SK-N-SH treated with all-trans-retinoic acid at 6 μM for 48 hours (cell line): Measurements from ENCODE around the gene NLRP5.

Experiments used
- ATAC-seq: fragments of 200-7000 bp; cut with Tn5 transposase; 3 replicates; pipeline ENCODE4 v1.9.1; 2020; ENCODE audit warnings: mild to moderate bottlenecking, moderate library complexity
- ARNTL ChIP-seq: fragments of 450-650 bp; formaldehyde crosslinking; IDR thresholded peaks from 2 replicates; pipeline ENCODE4 v1.5.0; 2020; ENCODE audit warnings: low read depth, mild to moderate bottlenecking, moderate library complexity, borderline replicate concordance
- BACH2 ChIP-seq: fragments of 250-450 bp; sonication (Bioruptor Pico); IDR thresholded peaks from 2 replicates; pipeline ENCODE4 v1.9.0; 2021; ENCODE audit warnings: mild to moderate bottlenecking, borderline replicate concordance
- CSDC2 ChIP-seq: fragments of 250-450 bp; sonication (Bioruptor Pico); IDR thresholded peaks from 2 replicates; pipeline ENCODE4 v1.5.0; 2020; ENCODE audit warnings: mild to moderate bottlenecking, moderate library complexity
- ESRRG ChIP-seq: fragments of 250-450 bp; sonication (Bioruptor Pico); IDR thresholded peaks from 2 replicates; pipeline ENCODE4 v1.6.1; 2021; ENCODE audit warnings: mild to moderate bottlenecking
- OSR1 ChIP-seq: fragments of 250-450 bp; sonication (Bioruptor Pico); IDR thresholded peaks from 2 replicates; pipeline ENCODE4 v1.8.0; 2022; ENCODE audit warnings: moderate library complexity, mild to moderate bottlenecking, inconsistent platforms
- RARB ChIP-seq: fragments of 250-450 bp; sonication (Bioruptor Pico); IDR thresholded peaks from 2 replicates; pipeline ENCODE4 v1.8.0; 2021; ENCODE audit warnings: mild to moderate bottlenecking, moderate library complexity
- TCF4 ChIP-seq: fragments of 250-450 bp; sonication (Bioruptor Pico); IDR thresholded peaks from 2 replicates; pipeline ENCODE4 v1.8.0; 2021; ENCODE audit warnings: mild to moderate bottlenecking, moderate library complexity, borderline replicate concordance
- TOX ChIP-seq: fragments of 250-450 bp; sonication (Bioruptor Pico); IDR thresholded peaks from 2 replicates; pipeline ENCODE4 v1.8.0; 2021; ENCODE audit warnings: mild to moderate bottlenecking, moderate library complexity, borderline replicate concordance
- ZFP3 ChIP-seq: fragments of 250-450 bp; sonication (Bioruptor Pico); IDR thresholded peaks from 2 replicates; pipeline ENCODE4 v1.5.0; 2020; ENCODE audit warnings: mild to moderate bottlenecking, moderate library complexity
- ZFP30 ChIP-seq: fragments of 450-650 bp; formaldehyde crosslinking; IDR thresholded peaks from 2 replicates; pipeline ENCODE4 v1.5.0; 2022; ENCODE audit warnings: mild to moderate bottlenecking, moderate library complexity
- ZNF565 ChIP-seq: fragments of 450-650 bp; formaldehyde crosslinking; conservative IDR thresholded peaks from 2 replicates; pipeline ENCODE4 v1.5.0; 2020; ENCODE audit warnings: low read depth, mild to moderate bottlenecking, moderate library complexity
- ZNF70 ChIP-seq: fragments of 450-650 bp; formaldehyde crosslinking; IDR thresholded peaks from 2 replicates; pipeline ENCODE4 v1.5.0; 2020; ENCODE audit warnings: mild to moderate bottlenecking, moderate library complexity
- TF ChIP-seq, protein P1 (sequence below): fragments of 250-450 bp; sonication (Bioruptor Pico); IDR thresholded peaks from 2 replicates; pipeline ENCODE4 v1.8.0; 2020; ENCODE audit warnings: mild to moderate bottlenecking, moderate library complexity, borderline replicate concordance
- TF ChIP-seq, protein P2 (sequence below): fragments of 250-450 bp; sonication (Bioruptor Pico); IDR thresholded peaks from 2 replicates; pipeline ENCODE4 v1.8.0; 2021; ENCODE audit warnings: low read depth, mild to moderate bottlenecking, moderate library complexity, borderline replicate concordance
- TF ChIP-seq, protein P3 (sequence below): fragments of 250-450 bp; sonication (Bioruptor Pico); IDR thresholded peaks from 2 replicates; pipeline ENCODE4 v1.5.0; 2020; ENCODE audit warnings: mild to moderate bottlenecking, moderate library complexity

Gene NLRP5

DNA sequence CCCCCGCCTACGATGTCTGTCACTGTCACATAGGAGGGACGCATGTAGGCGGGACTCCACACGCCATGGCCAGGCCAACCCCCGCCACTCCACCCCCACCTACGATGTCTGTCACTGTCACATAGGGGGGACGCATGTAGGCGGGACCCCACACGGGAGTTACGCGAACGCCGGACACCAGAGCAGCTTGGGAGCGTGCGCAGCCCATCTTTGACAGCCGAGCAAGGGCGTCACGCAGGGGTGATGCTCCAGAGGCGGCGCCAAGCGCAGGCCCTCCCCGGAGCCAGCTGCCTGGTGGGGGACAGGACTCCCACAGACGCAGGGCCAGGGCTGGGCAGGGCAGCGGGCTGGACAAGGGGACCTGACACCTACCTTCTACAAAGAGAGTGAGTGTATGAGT is 114.5 kb downstream of the NLRP5 start (continued):
- TF ChIP-seq, protein P1, sequence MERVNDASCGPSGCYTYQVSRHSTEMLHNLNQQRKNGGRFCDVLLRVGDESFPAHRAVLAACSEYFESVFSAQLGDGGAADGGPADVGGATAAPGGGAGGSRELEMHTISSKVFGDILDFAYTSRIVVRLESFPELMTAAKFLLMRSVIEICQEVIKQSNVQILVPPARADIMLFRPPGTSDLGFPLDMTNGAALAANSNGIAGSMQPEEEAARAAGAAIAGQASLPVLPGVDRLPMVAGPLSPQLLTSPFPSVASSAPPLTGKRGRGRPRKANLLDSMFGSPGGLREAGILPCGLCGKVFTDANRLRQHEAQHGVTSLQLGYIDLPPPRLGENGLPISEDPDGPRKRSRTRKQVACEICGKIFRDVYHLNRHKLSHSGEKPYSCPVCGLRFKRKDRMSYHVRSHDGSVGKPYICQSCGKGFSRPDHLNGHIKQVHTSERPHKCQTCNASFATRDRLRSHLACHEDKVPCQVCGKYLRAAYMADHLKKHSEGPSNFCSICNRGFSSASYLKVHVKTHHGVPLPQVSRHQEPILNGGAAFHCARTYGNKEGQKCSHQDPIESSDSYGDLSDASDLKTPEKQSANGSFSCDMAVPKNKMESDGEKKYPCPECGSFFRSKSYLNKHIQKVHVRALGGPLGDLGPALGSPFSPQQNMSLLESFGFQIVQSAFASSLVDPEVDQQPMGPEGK = no peak
- TF ChIP-seq TOX = no peak
- TF ChIP-seq TCF4 (CRISPR knock-in tag) = no peak
- no peak for TF ChIP-seq ZFP3 (CRISPR knock-in tag)

DNA sequence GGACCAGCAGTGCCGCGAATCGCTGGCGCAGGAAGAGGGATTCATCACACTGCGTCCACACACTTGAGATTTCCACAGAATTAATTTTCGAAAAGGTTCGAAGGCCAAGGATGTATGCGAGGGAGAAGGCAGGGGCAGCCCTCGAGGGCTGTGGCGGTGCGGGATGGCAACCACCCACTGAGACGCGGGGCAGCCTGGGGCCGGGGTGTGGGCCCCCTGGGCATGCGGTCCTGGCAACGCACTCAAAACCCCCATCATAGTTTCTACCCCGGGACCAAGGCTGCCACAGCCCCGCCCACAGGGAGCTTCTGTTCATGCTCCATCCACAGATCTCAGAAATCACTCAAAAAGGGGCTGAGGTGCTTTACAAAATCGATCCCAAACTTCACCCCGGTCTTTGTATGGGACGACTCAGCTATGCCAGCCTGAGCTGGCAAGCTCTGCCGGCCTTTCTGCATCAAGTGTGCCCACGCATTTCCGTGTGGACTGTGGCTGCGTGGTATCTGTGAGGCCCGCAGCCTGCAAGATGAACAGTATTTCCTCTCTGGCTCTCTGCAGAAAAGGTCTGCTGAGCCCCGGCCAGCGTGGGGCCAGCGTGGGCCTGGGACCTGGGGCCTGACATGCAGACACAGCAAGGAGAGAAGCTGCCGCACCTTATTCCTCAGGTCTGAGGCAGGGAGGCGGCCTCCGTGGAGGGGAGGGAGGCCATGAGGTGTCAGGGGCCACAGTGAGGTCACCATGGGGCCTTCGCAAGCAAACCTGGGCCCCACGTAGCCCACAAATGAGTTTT is 115.4 kb downstream of the NLRP5 start:
- TF ChIP-seq ZNF70 (no peak), TCF4 (CRISPR knock-in tag) (no peak), ZFP30 (no peak), CSDC2 (CRISPR knock-in tag) (no peak)
- TF ChIP-seq, all 23 proteins: peak for 0
- no peak for ATAC-seq

DNA sequence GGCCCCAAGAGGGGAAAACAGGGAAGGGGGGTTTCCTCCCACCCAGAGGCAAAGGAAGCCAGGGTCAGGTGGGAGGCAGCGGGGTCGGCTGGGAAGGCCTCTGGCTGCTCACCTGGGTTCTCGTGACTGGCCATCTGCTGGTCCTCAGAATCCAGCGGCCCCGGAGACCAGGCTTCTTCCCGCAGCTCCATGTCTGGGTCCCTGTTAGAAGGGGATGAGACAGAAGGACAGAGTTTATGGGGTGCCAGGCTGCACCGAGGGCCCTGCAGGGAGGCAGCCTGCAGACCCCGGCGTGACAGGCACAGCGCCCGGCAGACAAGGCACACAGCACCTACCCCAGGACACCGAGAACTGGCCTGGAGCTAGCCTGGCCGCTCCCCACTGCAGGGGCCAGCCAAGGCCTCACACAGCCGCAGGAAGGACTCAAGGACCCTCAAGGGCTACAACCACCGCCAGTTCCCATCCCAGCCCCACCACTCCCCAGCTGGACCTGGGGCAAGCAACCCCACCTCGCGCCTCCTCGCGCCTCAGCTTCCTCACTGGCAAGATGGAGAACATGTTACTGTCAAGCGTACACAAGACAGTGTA is 116.5 kb downstream of the NLRP5 start:
- TF ChIP-seq OSR1 (no peak), ARNTL (CRISPR knock-in tag) (no peak), ZFP30 (no peak), RARB (no peak), ESRRG (CRISPR knock-in tag) (no peak), ZNF565 (CRISPR knock-in tag) (no peak)
- TF ChIP-seq, protein P1 = no peak
- TF ChIP-seq, protein P2, sequence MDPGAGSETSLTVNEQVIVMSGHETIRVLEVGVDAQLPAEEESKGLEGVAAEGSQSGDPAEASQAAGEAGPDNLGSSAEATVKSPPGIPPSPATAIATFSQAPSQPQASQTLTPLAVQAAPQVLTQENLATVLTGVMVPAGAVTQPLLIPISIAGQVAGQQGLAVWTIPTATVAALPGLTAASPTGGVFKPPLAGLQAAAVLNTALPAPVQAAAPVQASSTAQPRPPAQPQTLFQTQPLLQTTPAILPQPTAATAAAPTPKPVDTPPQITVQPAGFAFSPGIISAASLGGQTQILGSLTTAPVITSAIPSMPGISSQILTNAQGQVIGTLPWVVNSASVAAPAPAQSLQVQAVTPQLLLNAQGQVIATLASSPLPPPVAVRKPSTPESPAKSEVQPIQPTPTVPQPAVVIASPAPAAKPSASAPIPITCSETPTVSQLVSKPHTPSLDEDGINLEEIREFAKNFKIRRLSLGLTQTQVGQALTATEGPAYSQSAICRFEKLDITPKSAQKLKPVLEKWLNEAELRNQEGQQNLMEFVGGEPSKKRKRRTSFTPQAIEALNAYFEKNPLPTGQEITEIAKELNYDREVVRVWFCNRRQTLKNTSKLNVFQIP (CRISPR knock-in tag) = no peak
- no peak for ATAC-seq

DNA sequence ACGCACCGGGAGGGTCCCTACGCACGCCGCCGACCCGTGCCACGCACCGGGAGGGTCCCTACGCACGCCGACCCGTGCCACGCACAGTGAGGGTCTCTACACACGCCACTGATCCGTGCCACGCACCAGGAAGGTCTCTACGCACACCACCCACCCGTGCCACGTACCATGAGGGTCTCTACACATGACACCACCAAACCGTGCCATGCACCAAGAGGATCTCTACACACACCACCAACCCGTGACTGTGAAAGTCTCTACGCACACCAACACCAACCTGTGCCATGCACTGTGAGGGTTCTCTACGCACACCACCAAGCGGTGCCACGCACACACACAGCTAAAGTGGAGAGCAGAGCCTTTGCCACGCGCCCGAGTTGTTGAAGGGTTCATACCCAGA is 117.8 kb downstream of the NLRP5 start:
- no peak for TF ChIP-seq OSR1
- TF ChIP-seq, protein P3, sequence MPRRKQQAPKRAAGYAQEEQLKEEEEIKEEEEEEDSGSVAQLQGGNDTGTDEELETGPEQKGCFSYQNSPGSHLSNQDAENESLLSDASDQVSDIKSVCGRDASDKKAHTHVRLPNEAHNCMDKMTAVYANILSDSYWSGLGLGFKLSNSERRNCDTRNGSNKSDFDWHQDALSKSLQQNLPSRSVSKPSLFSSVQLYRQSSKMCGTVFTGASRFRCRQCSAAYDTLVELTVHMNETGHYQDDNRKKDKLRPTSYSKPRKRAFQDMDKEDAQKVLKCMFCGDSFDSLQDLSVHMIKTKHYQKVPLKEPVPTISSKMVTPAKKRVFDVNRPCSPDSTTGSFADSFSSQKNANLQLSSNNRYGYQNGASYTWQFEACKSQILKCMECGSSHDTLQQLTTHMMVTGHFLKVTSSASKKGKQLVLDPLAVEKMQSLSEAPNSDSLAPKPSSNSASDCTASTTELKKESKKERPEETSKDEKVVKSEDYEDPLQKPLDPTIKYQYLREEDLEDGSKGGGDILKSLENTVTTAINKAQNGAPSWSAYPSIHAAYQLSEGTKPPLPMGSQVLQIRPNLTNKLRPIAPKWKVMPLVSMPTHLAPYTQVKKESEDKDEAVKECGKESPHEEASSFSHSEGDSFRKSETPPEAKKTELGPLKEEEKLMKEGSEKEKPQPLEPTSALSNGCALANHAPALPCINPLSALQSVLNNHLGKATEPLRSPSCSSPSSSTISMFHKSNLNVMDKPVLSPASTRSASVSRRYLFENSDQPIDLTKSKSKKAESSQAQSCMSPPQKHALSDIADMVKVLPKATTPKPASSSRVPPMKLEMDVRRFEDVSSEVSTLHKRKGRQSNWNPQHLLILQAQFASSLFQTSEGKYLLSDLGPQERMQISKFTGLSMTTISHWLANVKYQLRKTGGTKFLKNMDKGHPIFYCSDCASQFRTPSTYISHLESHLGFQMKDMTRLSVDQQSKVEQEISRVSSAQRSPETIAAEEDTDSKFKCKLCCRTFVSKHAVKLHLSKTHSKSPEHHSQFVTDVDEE (CRISPR knock-in tag) = no peak
- TF ChIP-seq BACH2 (CRISPR knock-in tag) = no peak
- no peak for TF ChIP-seq RARB
- TF ChIP-seq CSDC2 (CRISPR knock-in tag) = no peak
- TF ChIP-seq, protein P1 = no peak
- ATAC-seq = no peak
